ENCODE results near the gene ELL2. TPM values are rescaled to one million over a fixed set of nuclear protein-coding genes. Genes with fewer than 3 reads are reported as not detected.

The ELL2 gene
- total and polyA plus RNA-seq, 2 of the 13 experiments (the other 11 are each of a cell fraction or from before 2014, with no cell fraction given) = 78.9 to 97.1 TPM

DNA sequence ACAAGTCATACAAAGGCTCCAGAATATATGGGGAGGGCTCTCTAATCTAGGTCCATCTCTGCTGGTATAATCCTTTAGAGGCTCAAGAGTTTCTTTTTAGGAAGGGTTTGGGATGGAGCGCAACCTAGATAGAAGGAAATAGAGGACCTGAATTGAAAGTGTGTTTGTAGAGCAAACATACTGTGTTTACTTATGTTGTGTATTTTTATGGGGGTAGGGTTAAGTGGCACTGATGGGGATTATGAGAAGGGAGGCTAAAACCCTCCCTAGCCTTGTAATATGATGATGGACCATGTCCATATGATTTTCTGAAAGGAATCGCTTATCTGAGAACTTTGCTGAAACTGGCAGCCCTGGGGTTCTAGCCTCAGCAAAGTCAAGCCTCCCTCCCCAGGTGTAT lies 4.4 kb upstream of the ELL2 start (continued):
- TF ChIP-seq, protein P1, sequence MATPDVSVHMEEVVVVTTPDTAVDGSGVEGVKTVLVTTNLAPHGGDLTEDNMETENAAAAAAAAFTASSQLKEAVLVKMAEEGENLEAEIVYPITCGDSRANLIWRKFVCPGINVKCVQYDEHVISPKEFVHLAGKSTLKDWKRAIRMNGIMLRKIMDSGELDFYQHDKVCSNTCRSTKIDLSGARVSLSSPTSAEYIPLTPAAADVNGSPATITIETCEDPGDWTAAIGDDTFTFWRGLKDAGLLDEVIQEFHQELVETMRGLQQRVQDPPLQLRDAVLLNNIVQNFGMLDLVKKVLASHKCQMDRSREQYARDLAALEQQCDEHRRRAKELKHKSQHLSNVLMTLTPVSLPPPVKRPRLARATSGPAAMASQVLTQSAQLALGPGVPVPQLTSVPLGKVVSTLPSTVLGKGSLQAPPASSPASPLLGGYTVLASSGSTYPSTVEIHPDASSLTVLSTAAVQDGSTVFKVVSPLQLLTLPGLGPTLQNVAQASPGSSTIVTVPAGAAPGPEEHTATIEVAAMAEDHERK (CRISPR knock-in tag; IDR thresholded peaks at IDR 0.05; ENCODE audit: low read depth) = no peak
- TF ChIP-seq RNF2 (conservative IDR thresholded peaks at IDR 0.05; ENCODE audit: low read depth) (no peak), MLLT10 (CRISPR knock-in tag; IDR thresholded peaks at IDR 0.05) (no peak), ZNF367 (CRISPR knock-in tag; IDR thresholded peaks at IDR 0.05; ENCODE audit: borderline replicate concordance) (no peak), ZIK1 (CRISPR knock-in tag; IDR thresholded peaks at IDR 0.05; ENCODE audit: borderline replicate concordance, low read depth) (no peak), ZNF329 (CRISPR knock-in tag; IDR thresholded peaks at IDR 0.05; ENCODE audit: low read depth) (no peak), ZFP41 (CRISPR knock-in tag; IDR thresholded peaks at IDR 0.05; ENCODE audit: borderline replicate concordance) (no peak), JUNB (CRISPR knock-in tag; IDR thresholded peaks at IDR 0.05; ENCODE audit: borderline replicate concordance) (no peak), ZNF616 (CRISPR knock-in tag; IDR thresholded peaks at IDR 0.05; ENCODE audit: low read depth) (no peak), ZNF274 (CRISPR knock-in tag; IDR thresholded peaks at IDR 0.05) (no peak), PPARG (CRISPR knock-in tag; conservative IDR thresholded peaks at IDR 0.05) (peak; percentile 70), SMARCC2 (IDR thresholded peaks at IDR 0.05) (no peak), ZNF777 (CRISPR knock-in tag; IDR thresholded peaks at IDR 0.05) (no peak), ZNF235 (CRISPR knock-in tag; IDR thresholded peaks at IDR 0.05; ENCODE audit: borderline replicate concordance) (no peak), MATR3 (CRISPR knock-in tag; IDR thresholded peaks at IDR 0.05) (no peak), NFE2L2 (IDR thresholded peaks at IDR 0.05; ENCODE audit: low read length) (no peak), NR3C1 (CRISPR knock-in tag; IDR thresholded peaks at IDR 0.05) (no peak)
- TF ChIP-seq, protein P2, sequence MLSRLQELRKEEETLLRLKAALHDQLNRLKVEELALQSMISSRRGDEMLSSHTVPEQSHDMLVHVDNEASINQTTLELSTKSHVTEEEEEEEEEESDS (CRISPR knock-in tag; IDR thresholded peaks at IDR 0.05; ENCODE audit: borderline replicate concordance) = no peak
- TF ChIP-seq, protein P3, sequence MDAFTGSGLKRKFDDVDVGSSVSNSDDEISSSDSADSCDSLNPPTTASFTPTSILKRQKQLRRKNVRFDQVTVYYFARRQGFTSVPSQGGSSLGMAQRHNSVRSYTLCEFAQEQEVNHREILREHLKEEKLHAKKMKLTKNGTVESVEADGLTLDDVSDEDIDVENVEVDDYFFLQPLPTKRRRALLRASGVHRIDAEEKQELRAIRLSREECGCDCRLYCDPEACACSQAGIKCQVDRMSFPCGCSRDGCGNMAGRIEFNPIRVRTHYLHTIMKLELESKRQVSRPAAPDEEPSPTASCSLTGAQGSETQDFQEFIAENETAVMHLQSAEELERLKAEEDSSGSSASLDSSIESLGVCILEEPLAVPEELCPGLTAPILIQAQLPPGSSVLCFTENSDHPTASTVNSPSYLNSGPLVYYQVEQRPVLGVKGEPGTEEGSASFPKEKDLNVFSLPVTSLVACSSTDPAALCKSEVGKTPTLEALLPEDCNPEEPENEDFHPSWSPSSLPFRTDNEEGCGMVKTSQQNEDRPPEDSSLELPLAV (CRISPR knock-in tag; conservative IDR thresholded peaks at IDR 0.05; ENCODE audit: low read depth) = no peak
- TF ChIP-seq, protein P4, sequence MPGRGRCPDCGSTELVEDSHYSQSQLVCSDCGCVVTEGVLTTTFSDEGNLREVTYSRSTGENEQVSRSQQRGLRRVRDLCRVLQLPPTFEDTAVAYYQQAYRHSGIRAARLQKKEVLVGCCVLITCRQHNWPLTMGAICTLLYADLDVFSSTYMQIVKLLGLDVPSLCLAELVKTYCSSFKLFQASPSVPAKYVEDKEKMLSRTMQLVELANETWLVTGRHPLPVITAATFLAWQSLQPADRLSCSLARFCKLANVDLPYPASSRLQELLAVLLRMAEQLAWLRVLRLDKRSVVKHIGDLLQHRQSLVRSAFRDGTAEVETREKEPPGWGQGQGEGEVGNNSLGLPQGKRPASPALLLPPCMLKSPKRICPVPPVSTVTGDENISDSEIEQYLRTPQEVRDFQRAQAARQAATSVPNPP (CRISPR knock-in tag; IDR thresholded peaks at IDR 0.05) = no peak
- TF ChIP-seq, protein P5, sequence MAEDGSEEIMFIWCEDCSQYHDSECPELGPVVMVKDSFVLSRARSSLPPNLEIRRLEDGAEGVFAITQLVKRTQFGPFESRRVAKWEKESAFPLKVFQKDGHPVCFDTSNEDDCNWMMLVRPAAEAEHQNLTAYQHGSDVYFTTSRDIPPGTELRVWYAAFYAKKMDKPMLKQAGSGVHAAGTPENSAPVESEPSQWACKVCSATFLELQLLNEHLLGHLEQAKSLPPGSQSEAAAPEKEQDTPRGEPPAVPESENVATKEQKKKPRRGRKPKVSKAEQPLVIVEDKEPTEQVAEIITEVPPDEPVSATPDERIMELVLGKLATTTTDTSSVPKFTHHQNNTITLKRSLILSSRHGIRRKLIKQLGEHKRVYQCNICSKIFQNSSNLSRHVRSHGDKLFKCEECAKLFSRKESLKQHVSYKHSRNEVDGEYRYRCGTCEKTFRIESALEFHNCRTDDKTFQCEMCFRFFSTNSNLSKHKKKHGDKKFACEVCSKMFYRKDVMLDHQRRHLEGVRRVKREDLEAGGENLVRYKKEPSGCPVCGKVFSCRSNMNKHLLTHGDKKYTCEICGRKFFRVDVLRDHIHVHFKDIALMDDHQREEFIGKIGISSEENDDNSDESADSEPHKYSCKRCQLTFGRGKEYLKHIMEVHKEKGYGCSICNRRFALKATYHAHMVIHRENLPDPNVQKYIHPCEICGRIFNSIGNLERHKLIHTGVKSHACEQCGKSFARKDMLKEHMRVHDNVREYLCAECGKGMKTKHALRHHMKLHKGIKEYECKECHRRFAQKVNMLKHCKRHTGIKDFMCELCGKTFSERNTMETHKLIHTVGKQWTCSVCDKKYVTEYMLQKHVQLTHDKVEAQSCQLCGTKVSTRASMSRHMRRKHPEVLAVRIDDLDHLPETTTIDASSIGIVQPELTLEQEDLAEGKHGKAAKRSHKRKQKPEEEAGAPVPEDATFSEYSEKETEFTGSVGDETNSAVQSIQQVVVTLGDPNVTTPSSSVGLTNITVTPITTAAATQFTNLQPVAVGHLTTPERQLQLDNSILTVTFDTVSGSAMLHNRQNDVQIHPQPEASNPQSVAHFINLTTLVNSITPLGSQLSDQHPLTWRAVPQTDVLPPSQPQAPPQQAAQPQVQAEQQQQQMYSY (CRISPR knock-in tag; IDR thresholded peaks at IDR 0.05) = no peak
- TF ChIP-seq, protein P6, sequence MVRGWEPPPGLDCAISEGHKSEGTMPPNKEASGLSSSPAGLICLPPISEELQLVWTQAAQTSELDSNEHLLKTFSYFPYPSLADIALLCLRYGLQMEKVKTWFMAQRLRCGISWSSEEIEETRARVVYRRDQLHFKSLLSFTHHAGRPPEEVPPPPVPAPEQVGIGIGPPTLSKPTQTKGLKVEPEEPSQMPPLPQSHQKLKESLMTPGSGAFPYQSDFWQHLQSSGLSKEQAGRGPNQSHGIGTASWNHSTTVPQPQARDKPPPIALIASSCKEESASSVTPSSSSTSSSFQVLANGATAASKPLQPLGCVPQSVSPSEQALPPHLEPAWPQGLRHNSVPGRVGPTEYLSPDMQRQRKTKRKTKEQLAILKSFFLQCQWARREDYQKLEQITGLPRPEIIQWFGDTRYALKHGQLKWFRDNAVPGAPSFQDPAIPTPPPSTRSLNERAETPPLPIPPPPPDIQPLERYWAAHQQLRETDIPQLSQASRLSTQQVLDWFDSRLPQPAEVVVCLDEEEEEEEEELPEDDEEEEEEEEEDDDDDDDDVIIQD (CRISPR knock-in tag; IDR thresholded peaks at IDR 0.05; ENCODE audit: low read depth) = peak; percentile 64; the same call in 1 of the 2 replicates

Data from HepG2 (cell line).